HepG2 (cell line): ENCODE results near the gene AARS2. TPM values are rescaled to one million over a fixed set of nuclear protein-coding genes. Genes with fewer than 3 reads are reported as not detected.

Experiments
- ATAC-seq: fragments of 200-7000 bp; cut with Tn5 transposase; 3 replicates; pipeline ENCODE4 v1.9.1; 2020; ENCODE audit warnings: mild to moderate bottlenecking, moderate library complexity
- BruUV-seq: library from RNA; stranded (reverse); fragments of 400-500 nt; replicated peaks from 2 replicates; lab custom pipeline; 2021; lab: Mats Ljungman, UMichigan
- CTCF ChIA-PET: fragments of 300-600 bp; formaldehyde crosslinking; extraction: SDS; loops from one replicate; lab custom pipeline; 2021; ENCODE audit warnings: low total read pairs, inconsistent platforms, low intra/inter-chr PET ratio; lab: Yijun Ruan, JAX
- POLR2A ChIA-PET: fragments of 350-600 bp; sonication (Branson Sonifier 250); formaldehyde crosslinking; loops from one replicate; lab custom pipeline; 2020; ENCODE audit warnings: antibody characterized with exemption, inconsistent platforms; lab: Yijun Ruan, JAX
- DNase-seq: peaks from one replicate; pipeline ENCODE4 v3.0.0-alpha.2; 2015; ENCODE audit warnings: low spot score
- FAIRE-seq: peaks from 3 replicates; lab custom pipeline; 2011; peaks lifted over from hg19 to GRCh38; lab: Jason Lieb, UNC
- H2AFZ ChIP-seq: one replicate; pipeline ENCODE4 v1.6.1; 2011; ENCODE audit warnings: low read length, inconsistent platforms
- H3K27ac ChIP-seq: fragments of 300-600 bp; 3 replicates; pipeline ENCODE4 v1.8.0; 2011; ENCODE audit warnings: mixed run types, mild to moderate bottlenecking, mixed read lengths, low read length, inconsistent platforms; ENCODE audit not compliant: insufficient read depth; ENCODE audit errors: extremely low read length
- H3K27me3 ChIP-seq, 2 experiments: fragments of 200-600 bp in 1 of 2; 2 replicates in 1 of 2; 3 replicates in 1 of 2; pipeline versions ENCODE4 v1.6.0 to v1.8.0; 2011; ENCODE audit warnings: low read length in 2 of 2, mild to moderate bottlenecking in 2 of 2, moderate library complexity in 2 of 2, inconsistent platforms in 1 of 2; ENCODE audit not compliant: insufficient read depth in 2 of 2, control insufficient read depth in 1 of 2
- H3K36me3 ChIP-seq, 2 experiments: fragments of 200-600 bp in 1 of 2; replicated peaks in 1 of 2; 2 replicates in 1 of 2; 3 replicates in 1 of 2; pipeline versions ENCODE4 v1.5.1 to v1.8.0; 2011; ENCODE audit warnings: low read length in 2 of 2, inconsistent platforms in 1 of 2; ENCODE audit not compliant: insufficient read depth in 2 of 2, control insufficient read depth in 1 of 2
- H3K4me1 ChIP-seq: 2 replicates; pipeline ENCODE4 v1.5.1; 2012; ENCODE audit warnings: low read length, inconsistent platforms; ENCODE audit not compliant: insufficient read depth
- H3K4me2 ChIP-seq: 2 replicates; pipeline ENCODE4 v1.6.0; 2011; ENCODE audit warnings: low read depth, low read length, inconsistent platforms
- H3K4me3 ChIP-seq, 3 experiments: fragments of 200-600 bp in 1 of 3; sonication (generic), shearing (Covaris generic) in 1 of 3; replicated peaks in 1 of 3; 2 replicates each; pipeline ENCODE4 v1.5.1; 2011 to 2016; ENCODE audit warnings: low read length in 3 of 3, inconsistent platforms in 2 of 3, low read depth in 2 of 3, mild to moderate bottlenecking in 2 of 3, control low read depth in 1 of 3, mixed read lengths in 1 of 3; ENCODE audit not compliant: insufficient read depth in 1 of 3
- H3K79me2 ChIP-seq: one replicate; pipeline ENCODE4 v1.6.1; 2011; ENCODE audit warnings: low read length, inconsistent platforms; ENCODE audit not compliant: insufficient read depth
- H3K9ac ChIP-seq: 2 replicates; pipeline ENCODE4 v1.6.0; 2011; ENCODE audit warnings: mild to moderate bottlenecking, low read depth, low read length, inconsistent platforms; ENCODE audit not compliant: insufficient read depth
- H3K9me3 ChIP-seq: 2 replicates; pipeline ENCODE4 v1.5.1; 2012; ENCODE audit warnings: mild to moderate bottlenecking, low read length
- H4K20me1 ChIP-seq: 2 replicates; pipeline ENCODE4 v1.6.0; 2011; ENCODE audit warnings: inconsistent platforms, mild to moderate bottlenecking, low read length, moderate library complexity; ENCODE audit not compliant: insufficient read depth
- ARNT ChIP-seq: fragments of 450-650 bp; IDR thresholded peaks from 2 replicates; pipeline ENCODE4 v1.6.1; 2017
- ASH2L ChIP-seq: fragments of 300-600, 200-600 bp; sonication (generic); IDR thresholded peaks from 2 replicates; pipeline ENCODE4 v1.7.0; 2017; ENCODE audit warnings: low read depth, mild to moderate bottlenecking, moderate library complexity, mixed read lengths, low read length; ENCODE audit not compliant: insufficient read length
- NFE2 ChIP-seq: sonication (generic); formaldehyde crosslinking; IDR thresholded peaks from 2 replicates; pipeline ENCODE4 v1.4.0; 2020; ENCODE audit warnings: missing genetic modification reagents
- NFRKB ChIP-seq: fragments of 450-650 bp; IDR thresholded peaks from 2 replicates; pipeline ENCODE4 v1.6.1; 2017
- NR2F1 ChIP-seq, 2 experiments: fragments of 450-650 bp in 1 of 2; formaldehyde crosslinking in 1 of 2; IDR thresholded peaks; 2 replicates each; pipeline versions ENCODE4 v1.5.0 to v1.6.1; 2016 to 2020; ENCODE audit warnings: mild to moderate bottlenecking in 1 of 2, missing compliant biosample characterization in 1 of 2, missing genetic modification reagents in 1 of 2, moderate library complexity in 1 of 2
- POLR2A ChIP-seq, 2 experiments: IDR thresholded peaks; 2 replicates each; pipeline ENCODE4 v1.6.1; 2011; ENCODE audit warnings: low read depth in 2 of 2, low read length in 2 of 2, mild to moderate bottlenecking in 1 of 2, moderate library complexity in 1 of 2; ENCODE audit not compliant: insufficient read depth in 1 of 2
- POLR2G ChIP-seq: fragments of 200-400 bp; formaldehyde crosslinking; IDR thresholded peaks from 2 replicates; pipeline ENCODE4 v1.6.1; 2018; ENCODE audit warnings: mild to moderate bottlenecking, low read depth, low read length, moderate library complexity
- ZC3H13 ChIP-seq: sonication (generic); formaldehyde crosslinking; IDR thresholded peaks from 2 replicates; pipeline ENCODE4 v1.8.1; 2023; ENCODE audit warnings: mild to moderate bottlenecking, missing genetic modification reagents, moderate library complexity
- ZNF296 ChIP-seq: sonication (generic); formaldehyde crosslinking; conservative IDR thresholded peaks from 2 replicates; pipeline ENCODE4 v1.5.0; 2020; ENCODE audit warnings: mild to moderate bottlenecking, missing genetic modification reagents
- ZNF558 ChIP-seq: sonication (generic); formaldehyde crosslinking; IDR thresholded peaks from 2 replicates; pipeline ENCODE4 v1.9.0; 2022; ENCODE audit warnings: mild to moderate bottlenecking, missing genetic modification reagents, borderline replicate concordance
- WGBS: methylation state at CpG from one replicate; pipeline ENCODE4 v1.1.6; 2017; ENCODE audit warnings: low lambda C conversion rate; 5-methylcytosine and 5-hydroxymethylcytosine counted together
- in situ Hi-C: cut with HindIII; loops from 2 replicates; pipeline ENCODE4 v1.10.0; 2017; ENCODE audit warnings: low pct_unique_long_range_greater_than_20kb; ENCODE audit not compliant: extremely low pct_ligation_motif_present
- intact Hi-C: fragments of 100-400 bp; cut with micrococcal nuclease; formaldehyde crosslinking; loops from one replicate; pipeline ENCODE4 v1.10.0; 2022; ENCODE audit not compliant: unreplicated experiment
- polyA plus RNA-seq, 8 experiments: library from polyadenylated mRNA; depleted of rRNA in 3 of 8; stranded (reverse) in 7 of 8; unstranded in 1 of 8; fragments of >200 nt; fragmentation: Illumina TruSeq in 4 of 8; extraction: Trizol in 4 of 8; gene quantifications; 2 replicates each; pipeline versions ENCODE4 v1.2.1 to v1.2.3, GENCODE V29; 2011 to 2016; ENCODE audit warnings: low read depth in 4 of 8, missing spikeins in 1 of 8, mixed read lengths in 1 of 8; ENCODE audit not compliant: insufficient read depth in 1 of 8
- total RNA-seq, 5 experiments: library from RNA; depleted of rRNA; stranded (reverse); fragments of >200 nt; fragmentation: Illumina TruSeq; extraction: Trizol; gene quantifications; 2 replicates each; pipeline ENCODE4 v1.2.3, GENCODE V29; 2016; ENCODE audit warnings: low read depth in 1 of 5

AARS2 gene
- total and polyA plus RNA-seq, 2 of the 13 experiments (the other 11 are each of a cell fraction or from before 2014, with no cell fraction given): 7.5 to 24.1 TPM

DNA sequence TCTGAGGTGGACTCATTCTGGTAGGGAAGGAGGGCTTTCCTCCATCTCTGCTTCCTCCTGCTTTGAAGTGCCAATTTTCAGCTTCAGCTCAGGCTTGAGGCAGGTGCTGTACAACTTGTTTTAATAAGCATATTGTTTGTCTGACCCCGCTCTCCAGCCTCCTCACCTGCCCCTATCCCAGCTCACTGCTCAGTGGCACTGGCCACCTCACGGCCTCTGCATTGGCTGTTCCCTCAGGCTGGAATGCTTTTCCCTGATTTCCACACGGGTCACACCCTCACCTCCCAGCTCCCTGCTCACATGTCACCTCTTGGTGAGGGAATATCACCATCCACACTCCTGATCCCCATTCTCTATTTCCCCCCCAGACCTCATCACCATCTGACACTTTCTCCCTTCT lies 14.3 kb downstream of the AARS2 start:
- Histone ChIP-seq H3K27ac (no peak overlapping the region), H4K20me1 (no peaks in the 10 kb centered on the region), H3K4me3 (no peak overlapping the region), H3K36me3 (peaks cover 25 to 28% of the 10 kb centered on the region in 2 experiments; a peak in 4 of 5 replicates), H3K4me2 (no peak overlapping the region), H3K9ac (no peak overlapping the region), H3K79me2 (no peaks in the 10 kb centered on the region), H3K9me3 (no peaks in the 10 kb centered on the region), H2AFZ (no peak overlapping the region), H3K4me1 (no peaks in the 10 kb centered on the region), H3K27me3 (peaks cover 0 to 8% of the 10 kb centered on the region in 2 experiments; a peak in 1 of 5 replicates)
- no peak for ATAC-seq
- BruUV-seq: TSS peak; percentile 42
- 0 out of 2 replicates have a peak, but pooled peaks have one; percentile 27 for TF ChIP-seq ZC3H13
- 0 out of 2 replicates have a peak, but pooled peaks have one; percentile 39 for TF ChIP-seq ZNF558
- TF ChIP-seq POLR2G: peak; percentile 31; the same call in 1 of the 2 replicates
- 0 out of 4 replicates have a peak, but pooled peaks of 1 of the 2 experiments have one; percentile 34 for TF ChIP-seq POLR2A (IDR thresholded peaks at IDR 0.05; ENCODE audit: insufficient read depth in 1 of 2, low read depth in 2 of 2, low read length in 2 of 2)
- no peak for TF ChIP-seq NFE2
- intact Hi-C loops: no loop called here
- in situ Hi-C loops: no loop called here
- POLR2A ChIA-PET: interaction anchor here (0.7 to 2.0 kb wide), 4 partner anchors 14 to 177 kb away, joined by 3 to 5 read pairs (median 4); partner anchors contain the start of gene AARS2
- WGBS: 83% methylated on average over 3 of the region's 3 CpGs
- no peak for FAIRE-seq
- CTCF ChIA-PET: no interaction called here
- DNase-seq: no peak

DNA sequence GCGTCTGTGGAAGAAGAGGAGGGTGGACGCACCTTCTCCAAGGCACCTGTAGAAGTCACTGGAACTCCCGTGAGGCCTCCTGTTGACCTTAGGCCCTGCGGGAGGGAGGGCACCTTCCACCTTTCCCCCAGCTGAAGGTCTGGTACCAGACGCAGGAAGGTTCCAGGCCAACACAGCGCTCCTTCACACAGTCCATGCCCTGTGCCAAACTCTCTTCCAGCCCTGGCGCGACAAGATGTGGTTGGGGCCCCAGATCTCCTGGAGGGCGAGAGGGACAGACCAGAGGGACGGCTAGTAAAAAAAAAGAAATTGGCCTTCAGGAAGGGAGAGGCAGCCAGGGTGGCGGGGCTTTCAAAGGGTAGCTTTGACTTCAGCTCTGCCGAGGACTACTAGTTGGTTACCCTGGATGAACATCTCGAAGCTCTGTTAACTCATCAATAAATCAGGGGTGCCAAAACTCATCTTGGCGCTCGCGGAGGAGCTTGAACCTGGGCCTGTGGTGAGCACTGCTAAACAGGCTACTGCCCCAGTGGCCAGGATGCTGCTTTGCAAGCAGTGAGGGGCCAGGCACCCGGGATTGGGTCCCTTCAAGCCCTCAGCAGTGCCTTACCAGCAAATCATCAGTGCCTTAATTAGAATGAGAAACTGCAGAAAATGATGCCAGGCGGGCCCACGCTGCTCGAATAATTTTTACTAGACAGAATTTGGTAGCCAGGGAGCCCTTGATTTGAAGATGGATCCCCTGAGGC lies 14.9 kb downstream of the AARS2 start:
- 83% methylated on average over 20 of the region's 20 CpGs for WGBS

More for the DNA sequence above, 14.9 kb downstream of the AARS2 start:
- TF ChIP-seq POLR2A (IDR thresholded peaks at IDR 0.05; ENCODE audit: insufficient read depth in 1 of 2, low read depth in 2 of 2, low read length in 2 of 2) (peak in 1 of 2 experiments; percentile 42; a peak in 1 of 4 replicates), NFRKB (no peak), ZNF296 (no peak), ARNT (no peak), ASH2L (no peak), NR2F1 (CRISPR knock-in tag; IDR thresholded peaks at IDR 0.05) (no peak)
- CTCF ChIA-PET: no interaction called here
- Histone ChIP-seq H3K4me2 (no peak overlapping the region), H3K27me3 (peaks cover 0 to 12% of the 10 kb centered on the region in 2 experiments; a peak in 1 of 5 replicates), H3K27ac (no peak overlapping the region), H3K9me3 (no peaks in the 10 kb centered on the region), H3K79me2 (no peaks in the 10 kb centered on the region), H3K4me1 (no peaks in the 10 kb centered on the region), H3K4me3 (no peak overlapping the region), H3K9ac (no peak overlapping the region), H2AFZ (no peak overlapping the region), H3K36me3 (peaks cover 19 to 21% of the 10 kb centered on the region in 2 experiments; a peak in 4 of 5 replicates), H4K20me1 (no peaks in the 10 kb centered on the region)
- DNase-seq: no peak
- no peak for FAIRE-seq
- no TSS peak for BruUV-seq
- in situ Hi-C loops (no loop called here), intact Hi-C loops (no loop called here)
- POLR2A ChIA-PET: interaction anchor here (1.2 to 2.0 kb wide), 3 partner anchors 14 to 42 kb away, joined by 3 to 5 read pairs (median 5); partner anchors contain the start of gene AARS2
- ATAC-seq: peak; percentile 33
